Kidney epithelial cell (primary cell): ENCODE results near the gene ALKBH8. TPM values are rescaled to one million over a fixed set of nuclear protein-coding genes. Genes with fewer than 3 reads are reported as not detected.
A peak's percentile ranks its signal among the peaks of the same experiment; 100 is the strongest.

Experiments used
- DNase-seq: peaks from one replicate; pipeline ENCODE4 v3.0.0-alpha.2; 2010; ENCODE audit warnings: low read depth
- H3K27me3 ChIP-seq: 2 replicates; pipeline ENCODE4 v1.6.0; 2011; ENCODE audit warnings: low read length; ENCODE audit not compliant: control insufficient read depth, insufficient read depth
- H3K36me3 ChIP-seq: 2 replicates; pipeline ENCODE4 v1.5.1; 2011; ENCODE audit warnings: low read length; ENCODE audit not compliant: control insufficient read depth, insufficient read depth
- H3K4me3 ChIP-seq: 2 replicates; pipeline ENCODE4 v1.5.1; 2011; ENCODE audit warnings: low read depth, mild to moderate bottlenecking, control low read depth, low read length
- CTCF ChIP-seq: IDR thresholded peaks from 2 replicates; pipeline ENCODE4 v1.5.1; 2011; ENCODE audit warnings: mild to moderate bottlenecking, moderate library complexity, low read length, control low read depth, inconsistent platforms; ENCODE audit not compliant: insufficient read depth, poor library complexity, severe bottlenecking
- total RNA-seq: library from RNA; depleted of rRNA; stranded (reverse); fragments of >200 nt; gene quantifications from 2 replicates; pipeline ENCODE4 v1.2.3, GENCODE V29; 2015

ALKBH8 gene
- total RNA-seq, 1 donor from 2014 or later = 7.1 TPM

GRCh38 chr11:107493117-107493516 is 72.4 kb downstream of the ALKBH8 start:
- Histone ChIP-seq H3K27me3 (peaks cover 2% of the 10 kb centered on the region), H3K4me3 (no peak overlapping the region), H3K36me3 (no peaks in the 10 kb centered on the region)
- peak; percentile 7 for DNase-seq
- no peak for TF ChIP-seq CTCF

GRCh38 chr11:107490836-107491235 is 74.7 kb downstream of the ALKBH8 start:
- no peak for DNase-seq
- H3K36me3 ChIP-seq = no peaks in the 10 kb centered on the region
- TF ChIP-seq CTCF = no peak
- H3K27me3 ChIP-seq = peaks cover 2% of the 10 kb centered on the region
- H3K4me3 ChIP-seq = no peak overlapping the region

- Histone ChIP-seq H3K4me3 (no peak overlapping the region), H3K36me3 (no peaks in the 10 kb centered on the region), H3K27me3 (no peaks in the 10 kb centered on the region)
- no peak for DNase-seq
- no peak for TF ChIP-seq CTCF
Observed at GRCh38 chr11:107482234-107482633, 83.3 kb downstream of the ALKBH8 start.

- no peak for TF ChIP-seq CTCF
- Histone ChIP-seq H3K27me3 (no peaks in the 10 kb centered on the region), H3K36me3 (no peaks in the 10 kb centered on the region), H3K4me3 (no peak overlapping the region)
- no peak for DNase-seq
Observed at GRCh38 chr11:107478922-107479321, 86.6 kb downstream of the ALKBH8 start.

GRCh38 chr11:107477820-107478219 is 87.7 kb downstream of the ALKBH8 start:
- no peak overlapping the region for H3K4me3 ChIP-seq
- no peaks in the 10 kb centered on the region for H3K36me3 ChIP-seq
- no peak for DNase-seq
- H3K27me3 ChIP-seq = no peaks in the 10 kb centered on the region
- no peak for TF ChIP-seq CTCF

- no peak for DNase-seq
- TF ChIP-seq CTCF = no peak
Observed at GRCh38 chr11:107473792-107474191, 91.7 kb downstream of the ALKBH8 start.

More at GRCh38 chr11:107473792-107474191, 91.7 kb downstream of the ALKBH8 start:
- Histone ChIP-seq H3K4me3 (no peak overlapping the region), H3K36me3 (no peaks in the 10 kb centered on the region), H3K27me3 (no peaks in the 10 kb centered on the region)
